ENCODE data around the gene XXYLT1. TPM values are rescaled to one million over a fixed set of nuclear protein-coding genes. Genes with fewer than 3 reads are reported as not detected.

The XXYLT1 gene
- total and polyA plus RNA-seq, 10 of the 15 experiments (the other 5 are each of a cell fraction or from before 2014, with no cell fraction given) = 1.2 to 14.2 (median 9.3) TPM

DNA sequence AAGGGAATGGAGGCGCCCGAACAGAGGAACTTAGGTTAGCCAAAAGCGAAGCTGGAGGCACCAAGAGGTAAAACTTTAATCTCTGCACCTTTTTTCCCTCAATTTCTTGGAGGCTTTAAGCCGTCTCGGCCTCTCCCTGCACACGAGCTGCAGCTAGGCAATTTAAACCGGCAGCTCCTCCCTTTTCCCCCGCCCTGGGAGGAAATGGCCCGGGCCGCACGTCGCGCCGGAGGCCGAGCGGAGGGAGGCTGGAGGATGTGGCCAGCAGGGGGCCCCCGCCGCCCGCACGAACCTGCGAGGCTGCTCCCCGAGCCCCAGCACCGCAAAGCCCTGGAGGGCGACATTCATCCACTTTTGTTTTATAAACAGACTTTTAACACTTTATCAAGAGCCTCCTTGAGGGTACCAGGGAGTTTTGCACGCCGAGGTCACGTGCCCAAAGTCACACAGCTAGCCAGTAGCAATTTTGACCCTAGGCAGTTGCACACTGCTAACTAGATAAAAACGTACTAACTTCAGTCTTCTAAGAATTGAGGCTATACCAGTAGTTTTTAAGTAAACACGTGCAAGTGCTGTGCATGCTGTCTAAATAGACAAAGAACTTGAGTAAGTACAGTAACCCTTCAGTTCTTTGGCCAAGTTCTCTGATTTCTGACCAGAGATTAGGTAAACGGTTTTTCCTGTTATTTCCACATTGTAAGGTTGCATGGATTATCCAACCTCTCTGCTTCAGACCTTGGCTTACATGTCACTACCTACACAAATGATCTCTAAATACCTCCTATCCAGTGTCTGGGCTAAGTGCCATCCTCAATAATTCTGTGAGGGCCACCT is 668 bp upstream of the XXYLT1 start:
- RAD21 ChIA-PET (ENCODE audit: unreplicated experiment) = interaction anchor here (0.6 to 3.5 kb wide), 46 partner anchors 9 to 600 kb away, joined by 3 to 84 read pairs (median 4); partner anchors contain the start of genes ACAP2, LSG1 and PPP1R2
- WGBS (ENCODE audit: insufficient coverage, insufficient replicate concordance, low lambda C conversion rate, missing lambda C conversion rate) = under 1% methylated on average over 30 of the region's 30 CpGs
- Histone ChIP-seq H3K9ac (ENCODE audit: control insufficient read depth, insufficient read depth, low read length) (peak overlapping the region; percentile 65), H4K20me1 (ENCODE audit: control insufficient read depth, insufficient read depth) (no peaks in the 10 kb centered on the region), H3K79me2 (ENCODE audit: control insufficient read depth, insufficient read depth, low read length) (peaks cover 6% of the 10 kb centered on the region), H3K36me3 (ENCODE audit: control insufficient read depth in 2 of 2, insufficient read depth in 2 of 2, low read length in 1 of 2) (no peaks in the 10 kb centered on the region; a peak in 1 of 4 replicates), H3K27me3 (replicated peaks in 1 of 2; ENCODE audit: control insufficient read depth in 2 of 2, insufficient read depth in 2 of 2, low read length in 1 of 2) (no peaks in the 10 kb centered on the region), H3K27ac (ENCODE audit: control insufficient read depth, insufficient read depth) (peak overlapping the region; percentile 64), H3K4me3 (peak overlapping the region; percentile 85), H3K9me3 (replicated peaks; ENCODE audit: control insufficient read depth, insufficient read depth, low read length) (no peaks in the 10 kb centered on the region), H2AFZ (ENCODE audit: control insufficient read depth, low read depth, low read length) (peak overlapping the region; percentile 89), H3K4me1 (ENCODE audit: control insufficient read depth, insufficient read depth, low read length) (peaks cover 10% of the 10 kb centered on the region; the same call in 1 of the 2 replicates), H3K4me2 (ENCODE audit: control insufficient read depth, insufficient read depth) (peak overlapping the region; percentile 73)
- CTCF ChIA-PET = interaction anchor here (0.6 to 3.9 kb wide), 58 partner anchors 8 to 632 kb away, joined by 3 to 179 read pairs (median 5); partner anchors contain the start of genes ACAP2, FAM43A, LSG1 and PPP1R2
- in situ Hi-C loops (cut with MboI) = loop anchor here (10.0 kb wide), 1 partner anchor 253 kb away; no protein-coding TSS in a partner anchor
- peak; percentile 68 for FAIRE-seq
- no peak for DNase-seq (ENCODE audit: low read depth, low spot score)
- peak; percentile 87 for ATAC-seq
- intact Hi-C loops (cut with micrococcal nuclease; ENCODE audit: unreplicated experiment) = loop anchor here (1.0 to 10.0 kb wide), 3 partner anchors 171 to 583 kb away; partner anchors contain the start of gene ACAP2
- SMC1A ChIA-PET (ENCODE audit: uncharacterized antibody, unreplicated experiment) = interaction anchor here (0.6 to 4.3 kb wide), 25 partner anchors 9 to 599 kb away, joined by 3 to 66 read pairs (median 6); partner anchors contain the start of genes ACAP2, LSG1 and PPP1R2
- POLR2A ChIA-PET = interaction anchor here (0.6 to 2.6 kb wide), 13 partner anchors 11 to 599 kb away, joined by 3 to 12 read pairs (median 4); partner anchors contain the start of genes LSG1 and PPP1R2
- BruUV-seq (replicated peaks) = no TSS peak
- TF ChIP-seq, protein P1, sequence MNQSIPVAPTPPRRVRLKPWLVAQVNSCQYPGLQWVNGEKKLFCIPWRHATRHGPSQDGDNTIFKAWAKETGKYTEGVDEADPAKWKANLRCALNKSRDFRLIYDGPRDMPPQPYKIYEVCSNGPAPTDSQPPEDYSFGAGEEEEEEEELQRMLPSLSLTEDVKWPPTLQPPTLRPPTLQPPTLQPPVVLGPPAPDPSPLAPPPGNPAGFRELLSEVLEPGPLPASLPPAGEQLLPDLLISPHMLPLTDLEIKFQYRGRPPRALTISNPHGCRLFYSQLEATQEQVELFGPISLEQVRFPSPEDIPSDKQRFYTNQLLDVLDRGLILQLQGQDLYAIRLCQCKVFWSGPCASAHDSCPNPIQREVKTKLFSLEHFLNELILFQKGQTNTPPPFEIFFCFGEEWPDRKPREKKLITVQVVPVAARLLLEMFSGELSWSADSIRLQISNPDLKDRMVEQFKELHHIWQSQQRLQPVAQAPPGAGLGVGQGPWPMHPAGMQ (IDR thresholded peaks at IDR 0.05; ENCODE audit: borderline replicate concordance) = no peak
- TF ChIP-seq, protein P2, sequence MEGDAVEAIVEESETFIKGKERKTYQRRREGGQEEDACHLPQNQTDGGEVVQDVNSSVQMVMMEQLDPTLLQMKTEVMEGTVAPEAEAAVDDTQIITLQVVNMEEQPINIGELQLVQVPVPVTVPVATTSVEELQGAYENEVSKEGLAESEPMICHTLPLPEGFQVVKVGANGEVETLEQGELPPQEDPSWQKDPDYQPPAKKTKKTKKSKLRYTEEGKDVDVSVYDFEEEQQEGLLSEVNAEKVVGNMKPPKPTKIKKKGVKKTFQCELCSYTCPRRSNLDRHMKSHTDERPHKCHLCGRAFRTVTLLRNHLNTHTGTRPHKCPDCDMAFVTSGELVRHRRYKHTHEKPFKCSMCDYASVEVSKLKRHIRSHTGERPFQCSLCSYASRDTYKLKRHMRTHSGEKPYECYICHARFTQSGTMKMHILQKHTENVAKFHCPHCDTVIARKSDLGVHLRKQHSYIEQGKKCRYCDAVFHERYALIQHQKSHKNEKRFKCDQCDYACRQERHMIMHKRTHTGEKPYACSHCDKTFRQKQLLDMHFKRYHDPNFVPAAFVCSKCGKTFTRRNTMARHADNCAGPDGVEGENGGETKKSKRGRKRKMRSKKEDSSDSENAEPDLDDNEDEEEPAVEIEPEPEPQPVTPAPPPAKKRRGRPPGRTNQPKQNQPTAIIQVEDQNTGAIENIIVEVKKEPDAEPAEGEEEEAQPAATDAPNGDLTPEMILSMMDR (IDR thresholded peaks at IDR 0.05 in 2 of 3, conservative IDR thresholded peaks at IDR 0.05 in 1 of 3; ENCODE audit: control insufficient read depth in 2 of 3, extremely low read depth in 1 of 3, insufficient read depth in 1 of 3, low read depth in 3 of 3, low read length in 3 of 3) = peak; percentile 84 to 99 (median 91); a peak in 5 of 6 replicates
- TF ChIP-seq, protein P3, sequence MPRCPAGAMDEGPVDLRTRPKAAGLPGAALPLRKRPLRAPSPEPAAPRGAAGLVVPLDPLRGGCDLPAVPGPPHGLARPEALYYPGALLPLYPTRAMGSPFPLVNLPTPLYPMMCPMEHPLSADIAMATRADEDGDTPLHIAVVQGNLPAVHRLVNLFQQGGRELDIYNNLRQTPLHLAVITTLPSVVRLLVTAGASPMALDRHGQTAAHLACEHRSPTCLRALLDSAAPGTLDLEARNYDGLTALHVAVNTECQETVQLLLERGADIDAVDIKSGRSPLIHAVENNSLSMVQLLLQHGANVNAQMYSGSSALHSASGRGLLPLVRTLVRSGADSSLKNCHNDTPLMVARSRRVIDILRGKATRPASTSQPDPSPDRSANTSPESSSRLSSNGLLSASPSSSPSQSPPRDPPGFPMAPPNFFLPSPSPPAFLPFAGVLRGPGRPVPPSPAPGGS (IDR thresholded peaks at IDR 0.05; ENCODE audit: borderline replicate concordance, insufficient read depth, low read depth, low read length, poor library complexity, severe bottlenecking) = peak; percentile 29
- no peak for TF ChIP-seq KAT2A (conservative IDR thresholded peaks at IDR 0.05; ENCODE audit: control insufficient read depth, low read depth, low read length)
- TF ChIP-seq SPI1 (IDR thresholded peaks at IDR 0.05; ENCODE audit: borderline replicate concordance, insufficient read depth, low read depth, low read length) = peak; percentile 31; the same call in 1 of the 2 replicates
- no peak for TF ChIP-seq ZNF217 (IDR thresholded peaks at IDR 0.05)
- 0 out of 2 replicates have a peak, but pooled peaks have one; percentile 40 for TF ChIP-seq FOXM1 (IDR thresholded peaks at IDR 0.05; ENCODE audit: low read depth, low read length)
- no peak for TF ChIP-seq FOXK2 (IDR thresholded peaks at IDR 0.05)
- TF ChIP-seq GABPA (IDR thresholded peaks at IDR 0.05; ENCODE audit: low read depth) = no peak
- peak; percentile 12; the same call in 1 of the 2 replicates for TF ChIP-seq LARP7 (IDR thresholded peaks at IDR 0.05)
- TF ChIP-seq ZZZ3 (IDR thresholded peaks at IDR 0.05; ENCODE audit: control insufficient read depth, insufficient read length, low read depth) = no peak
- no peak for TF ChIP-seq SMAD5 (IDR thresholded peaks at IDR 0.05; ENCODE audit: low read depth)
- no peak for TF ChIP-seq RCOR1 (conservative IDR thresholded peaks at IDR 0.05; ENCODE audit: low read depth, low read length)
- peak; percentile 73 for TF ChIP-seq MXI1 (IDR thresholded peaks at IDR 0.05; ENCODE audit: low read depth, low read length)
- TF ChIP-seq KLF5 (IDR thresholded peaks at IDR 0.05; ENCODE audit: partially characterized antibody) = no peak
- no peak for TF ChIP-seq PAX5 (IDR thresholded peaks at IDR 0.05; ENCODE audit: borderline replicate concordance, low read depth, low read length)
- TF ChIP-seq HDAC6 (IDR thresholded peaks at IDR 0.05; ENCODE audit: unreplicated experiment) = no peak
- TF ChIP-seq CHD2 (IDR thresholded peaks at IDR 0.05; ENCODE audit: borderline replicate concordance, low read depth, low read length) = no peak; the same call in 1 of the 2 replicates
